HAP-1 (cell line): ENCODE measurements around the gene MRPL27.
A peak's percentile ranks its signal among the peaks of the same experiment; 100 is the strongest.

Source experiments
- DNase-seq, 2 experiments: peaks; one replicate each; pipeline ENCODE4 v3.0.0-alpha.2; 2016 to 2020; ENCODE audit warnings: low spot score in 2 of 2
- H3K27me3 ChIP-seq: fragments of 250-450 bp; sonication (Bioruptor Pico); 2 replicates; pipeline ENCODE4 v1.5.1; 2020; ENCODE audit warnings: low read depth, mild to moderate bottlenecking, moderate library complexity
- H3K36me3 ChIP-seq: fragments of 250-450 bp; sonication (Bioruptor Pico); replicated peaks from 2 replicates; pipeline ENCODE4 v1.5.1; 2020; ENCODE audit warnings: mild to moderate bottlenecking
- H3K4me1 ChIP-seq: fragments of 250-450 bp; sonication (Bioruptor Pico); 2 replicates; pipeline ENCODE4 v1.5.1; 2020; ENCODE audit warnings: mild to moderate bottlenecking
- H3K4me3 ChIP-seq: fragments of 250-450 bp; sonication (Bioruptor Pico); 2 replicates; pipeline ENCODE4 v1.5.1; 2020; ENCODE audit warnings: mild to moderate bottlenecking, moderate library complexity
- H3K9me3 ChIP-seq: fragments of 250-450 bp; sonication (Bioruptor Pico); 2 replicates; pipeline ENCODE4 v1.5.1; 2020; ENCODE audit warnings: mild to moderate bottlenecking, moderate library complexity
- in situ Hi-C: fragments of 300-500 bp; cut with MboI; formaldehyde crosslinking; loops from 3 replicates; pipeline ENCODE4 v1.14.3; 2020; ENCODE audit warnings: low sequenced_read_pairs, inconsistent platforms, mixed read lengths

The MRPL27 gene

DNA sequence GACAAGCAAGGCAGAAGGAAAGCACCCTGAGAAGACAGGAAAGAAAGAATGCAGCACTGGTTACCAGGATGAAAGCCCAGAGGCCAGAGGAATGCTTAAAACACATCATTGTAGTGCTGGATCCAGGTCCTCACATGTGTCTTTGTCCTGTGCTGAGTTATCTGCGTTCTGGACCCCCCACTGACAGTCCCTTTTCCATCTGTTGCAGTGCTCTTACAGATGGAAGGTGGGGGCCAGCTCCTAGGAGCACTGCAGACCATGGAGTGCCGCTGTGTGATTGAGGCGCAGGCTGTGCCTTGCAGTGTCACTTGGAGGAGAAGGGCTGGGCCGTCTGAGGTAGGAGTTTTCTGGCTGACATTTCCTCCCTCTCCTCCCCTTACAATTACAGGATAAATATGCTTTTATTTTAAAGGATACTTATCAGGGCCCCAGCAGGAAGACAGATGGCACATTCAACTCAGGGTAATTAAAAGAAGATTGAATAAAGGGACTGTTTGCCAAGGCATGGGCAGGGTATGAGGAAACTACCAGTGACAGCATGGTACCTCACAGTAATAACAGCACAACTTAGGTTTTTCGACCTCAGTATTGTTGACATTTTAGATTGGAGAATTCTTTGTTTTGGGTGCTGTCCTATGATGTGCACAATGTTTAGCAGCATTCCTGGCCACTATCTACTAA is 3.0 kb upstream of the MRPL27 start:
- H3K27me3 ChIP-seq: no peaks in the 10 kb centered on the region
- no peaks in the 10 kb centered on the region for H3K9me3 ChIP-seq
- peaks cover 4% of the 10 kb centered on the region; the same call in 1 of the 2 replicates for H3K4me1 ChIP-seq
- no peak for DNase-seq
- no peak overlapping the region for H3K4me3 ChIP-seq
- H3K36me3 ChIP-seq: peaks cover 51% of the 10 kb centered on the region
- in situ Hi-C loops: no loop called here

GRCh38 chr17:50373705-50374104 is 721 bp upstream of the MRPL27 start:
- no peak for DNase-seq
- in situ Hi-C loops: no loop called here
- Histone ChIP-seq H3K36me3 (peaks cover 47% of the 10 kb centered on the region), H3K27me3 (no peaks in the 10 kb centered on the region), H3K4me3 (peak overlapping the region; percentile 80), H3K9me3 (no peaks in the 10 kb centered on the region), H3K4me1 (peaks cover 4% of the 10 kb centered on the region; the same call in 1 of the 2 replicates)

- H3K9me3 ChIP-seq: no peaks in the 10 kb centered on the region
- H3K36me3 ChIP-seq: peaks cover 55% of the 10 kb centered on the region
- no peak for DNase-seq
- no peaks in the 10 kb centered on the region for H3K27me3 ChIP-seq
- H3K4me1 ChIP-seq: peaks cover 4% of the 10 kb centered on the region; the same call in 1 of the 2 replicates
- in situ Hi-C loops: no loop called here
- peak overlapping the region; percentile 80 for H3K4me3 ChIP-seq
These were observed 694 bp downstream of the MRPL27 start for GRCh38 chr17:50372222-50372757.

DNA sequence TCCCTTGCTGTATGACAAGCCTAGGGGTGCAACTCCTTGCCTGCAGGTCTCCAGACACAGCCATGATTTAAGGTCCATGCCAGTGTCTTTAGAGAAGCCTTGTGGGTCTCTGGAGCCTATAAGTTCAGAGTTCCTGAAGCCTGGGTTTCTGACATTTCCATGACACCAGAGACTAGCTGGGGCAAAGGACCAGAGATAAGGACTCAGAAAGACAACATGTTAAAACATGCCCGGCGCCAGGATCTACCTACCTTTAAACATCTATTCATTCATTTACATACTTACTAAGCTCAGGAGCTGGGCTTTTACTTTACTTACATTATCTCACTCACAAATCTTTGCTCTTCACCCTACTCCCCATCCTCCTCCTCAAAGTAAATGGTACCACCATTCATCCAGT is 1.5 kb downstream of the MRPL27 start:
- no peak for DNase-seq
- Histone ChIP-seq H3K4me3 (no peak overlapping the region), H3K27me3 (no peaks in the 10 kb centered on the region), H3K9me3 (no peaks in the 10 kb centered on the region), H3K4me1 (peaks cover 4% of the 10 kb centered on the region; the same call in 1 of the 2 replicates), H3K36me3 (peaks cover 58% of the 10 kb centered on the region)
- in situ Hi-C loops: no loop called here

GRCh38 chr17:50370052-50370451 is 2.9 kb downstream of the MRPL27 start:
- no peak for DNase-seq

DNA sequence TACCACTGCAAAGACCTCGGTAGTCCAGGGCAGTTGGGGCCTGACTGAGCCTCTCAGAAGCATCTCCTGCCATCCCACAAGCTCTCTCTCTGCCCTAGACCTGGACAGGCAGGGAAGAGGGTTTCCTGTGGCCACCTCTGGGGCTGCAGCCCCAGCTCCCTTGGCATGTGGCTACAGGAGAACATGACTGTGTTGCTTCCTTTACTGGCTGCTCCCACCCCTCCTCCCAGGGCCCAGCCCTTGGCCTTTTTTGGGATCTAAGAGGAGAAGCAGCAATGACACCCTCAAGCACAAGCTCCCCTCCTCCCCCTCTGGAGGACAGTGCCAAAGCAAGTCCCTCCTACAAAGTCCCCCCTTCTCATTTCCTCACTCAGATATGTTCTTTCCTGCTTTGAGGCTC is 5.6 kb downstream of the MRPL27 start:
- Histone ChIP-seq H3K4me3 (no peak overlapping the region), H3K9me3 (no peaks in the 10 kb centered on the region), H3K4me1 (no peaks in the 10 kb centered on the region), H3K36me3 (peaks cover 43% of the 10 kb centered on the region), H3K27me3 (no peaks in the 10 kb centered on the region)
- in situ Hi-C loops: no loop called here
- DNase-seq: no peak

More at GRCh38 chr17:50370052-50370451, 2.9 kb downstream of the MRPL27 start:
- peaks cover 4% of the 10 kb centered on the region; the same call in 1 of the 2 replicates for H3K4me1 ChIP-seq
- no peak overlapping the region for H3K4me3 ChIP-seq
- H3K9me3 ChIP-seq: no peaks in the 10 kb centered on the region
- no peaks in the 10 kb centered on the region for H3K27me3 ChIP-seq
- H3K36me3 ChIP-seq: peaks cover 46% of the 10 kb centered on the region
- in situ Hi-C loops: no loop called here

GRCh38 chr17:50365649-50366393 is 7.2 kb downstream of the MRPL27 start:
- H3K36me3 ChIP-seq: peaks cover 43% of the 10 kb centered on the region

DNA sequence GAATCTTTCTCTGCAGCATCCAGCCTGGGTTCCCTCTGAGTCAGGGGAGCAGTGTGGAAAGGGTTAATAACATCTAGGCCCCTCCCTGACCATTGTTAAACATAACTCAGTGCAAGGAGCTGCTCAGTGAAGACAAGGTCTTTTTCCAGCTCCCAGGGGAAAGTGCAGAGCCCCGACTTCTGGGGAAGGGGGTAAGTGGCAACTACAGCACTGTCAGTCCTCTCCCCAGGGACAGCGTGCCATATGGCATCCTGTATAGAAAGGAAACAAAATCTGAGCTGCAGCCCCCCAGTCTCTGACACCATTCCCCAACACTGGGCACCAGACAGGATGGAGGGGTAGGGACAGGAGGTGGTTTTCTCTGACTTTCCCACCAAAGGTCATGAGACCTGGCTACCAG is 7.8 kb downstream of the MRPL27 start:
- no peaks in the 10 kb centered on the region for H3K4me1 ChIP-seq
- no peaks in the 10 kb centered on the region for H3K9me3 ChIP-seq
- peaks cover 39% of the 10 kb centered on the region for H3K36me3 ChIP-seq
- in situ Hi-C loops: no loop called here
- H3K4me3 ChIP-seq: no peak overlapping the region
- no peaks in the 10 kb centered on the region for H3K27me3 ChIP-seq
- DNase-seq: no peak

More at GRCh38 chr17:50365649-50366393, 7.2 kb downstream of the MRPL27 start:
- Histone ChIP-seq H3K9me3 (no peaks in the 10 kb centered on the region), H3K27me3 (no peaks in the 10 kb centered on the region), H3K4me3 (no peak overlapping the region), H3K4me1 (no peaks in the 10 kb centered on the region)
- no peak for DNase-seq
- in situ Hi-C loops: no loop called here

DNA sequence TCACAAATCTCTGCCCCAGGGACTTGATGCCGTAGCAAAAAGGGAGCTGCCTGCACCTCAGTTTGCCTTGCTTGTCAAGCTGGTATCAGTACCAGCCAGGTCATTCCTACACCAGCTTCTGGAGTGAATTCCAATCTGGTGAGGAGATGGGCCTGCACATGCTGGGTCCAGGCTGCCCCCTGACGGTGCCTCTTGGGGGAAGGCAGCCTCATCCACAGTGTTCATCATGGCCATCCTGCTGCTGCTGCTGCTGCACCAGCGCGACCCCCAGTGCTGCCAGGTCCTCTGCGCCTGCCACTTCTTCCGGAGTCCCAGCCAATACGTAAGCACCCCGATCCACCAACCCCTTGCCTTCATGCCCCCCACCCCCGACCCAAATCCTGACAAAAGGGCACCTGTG is 8.3 kb downstream of the MRPL27 start:
- peaks cover 39% of the 10 kb centered on the region for H3K36me3 ChIP-seq

DNA sequence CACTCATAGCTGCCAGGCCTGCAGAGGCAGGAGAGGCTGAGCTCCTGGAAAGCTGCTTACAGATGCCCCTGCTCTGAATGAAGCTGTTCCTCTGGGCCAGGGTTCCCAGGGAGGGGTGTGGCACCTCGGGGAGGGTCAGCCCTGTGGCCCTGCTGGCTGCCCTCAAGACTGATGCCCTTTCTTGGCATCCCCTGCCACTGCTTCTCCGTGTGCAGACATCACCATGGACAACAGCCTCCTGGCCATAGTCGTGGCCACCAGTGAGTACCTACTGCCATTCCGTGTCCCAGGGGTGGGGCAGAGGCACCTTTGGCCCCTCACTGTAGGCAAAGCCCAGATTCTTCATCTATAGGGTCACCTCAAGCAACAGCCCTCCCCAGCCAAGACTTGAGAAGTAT is 8.9 kb downstream of the MRPL27 start:
- in situ Hi-C loops: no loop called here
- DNase-seq: no peak
- no peaks in the 10 kb centered on the region for H3K27me3 ChIP-seq
- no peaks in the 10 kb centered on the region for H3K9me3 ChIP-seq
- no peaks in the 10 kb centered on the region for H3K4me1 ChIP-seq
- H3K4me3 ChIP-seq: no peak overlapping the region
- H3K36me3 ChIP-seq: peaks cover 39% of the 10 kb centered on the region

More for the DNA sequence above, 8.3 kb downstream of the MRPL27 start:
- H3K9me3 ChIP-seq: no peaks in the 10 kb centered on the region
- H3K4me1 ChIP-seq: no peaks in the 10 kb centered on the region
- no peak for DNase-seq
- no peaks in the 10 kb centered on the region for H3K27me3 ChIP-seq
- in situ Hi-C loops: no loop called here
- H3K4me3 ChIP-seq: no peak overlapping the region

DNA sequence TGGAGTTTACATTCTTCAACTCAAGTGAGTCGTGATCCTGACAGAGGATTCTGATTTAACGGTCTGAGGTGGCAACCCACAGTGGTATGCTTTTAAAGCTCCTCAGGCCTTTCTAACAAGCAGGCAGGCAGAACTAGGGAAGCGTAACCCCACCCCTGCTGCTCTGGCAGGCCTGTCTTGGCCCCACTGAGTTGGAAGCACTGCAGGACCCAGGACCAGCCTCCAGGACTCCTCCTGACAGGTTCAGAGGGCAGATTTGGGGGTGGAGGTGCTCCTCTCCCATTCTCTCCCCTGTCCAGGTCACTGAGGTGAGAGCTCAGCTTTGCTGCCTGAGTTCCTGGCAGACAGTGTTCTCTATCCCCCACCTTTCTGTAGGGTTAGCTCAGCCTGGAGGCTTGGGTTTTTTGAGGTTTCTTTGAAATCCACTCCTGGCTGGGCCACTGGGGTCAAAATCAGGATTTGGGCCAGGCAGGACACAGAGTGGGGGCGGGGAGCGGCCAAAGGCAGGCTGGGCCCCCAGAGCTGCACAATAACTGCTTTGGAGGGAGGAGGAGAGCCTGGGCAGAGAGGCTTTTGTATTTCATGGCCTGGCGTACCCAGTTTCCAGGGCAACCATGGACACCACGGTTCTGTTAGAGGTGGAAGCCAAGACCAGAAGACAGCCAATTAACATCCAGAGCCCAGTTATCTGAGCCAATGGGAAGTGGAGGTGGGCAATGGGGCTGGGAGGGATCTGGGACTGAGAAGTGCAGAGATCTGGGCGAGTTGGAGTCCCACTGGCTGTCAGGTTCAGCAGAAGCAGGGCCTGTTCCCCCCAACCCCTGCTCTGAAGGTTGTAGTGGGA is 9.5 kb downstream of the MRPL27 start:
- in situ Hi-C loops: no loop called here
- DNase-seq: peak; percentile 44 to 73
- no peaks in the 10 kb centered on the region for H3K4me1 ChIP-seq

GRCh38 chr17:50362661-50363060 is 10.3 kb downstream of the MRPL27 start:
- Histone ChIP-seq H3K36me3 (peaks cover 39% of the 10 kb centered on the region), H3K4me1 (no peaks in the 10 kb centered on the region), H3K4me3 (no peak overlapping the region), H3K9me3 (no peaks in the 10 kb centered on the region), H3K27me3 (no peaks in the 10 kb centered on the region)
- in situ Hi-C loops: no loop called here
- no peak for DNase-seq

More for the DNA sequence above, 9.5 kb downstream of the MRPL27 start:
- H3K4me3 ChIP-seq: no peak overlapping the region
- peaks cover 39% of the 10 kb centered on the region for H3K36me3 ChIP-seq
- H3K9me3 ChIP-seq: no peaks in the 10 kb centered on the region
- no peaks in the 10 kb centered on the region for H3K27me3 ChIP-seq
